Measurements from ENCODE around the gene DMAC2L. TPM values are rescaled to one million over a fixed set of nuclear protein-coding genes. Genes with fewer than 3 reads are reported as not detected.

DMAC2L gene
- total RNA-seq, 1 experiment from 2014 or later, result 8.9 TPM

DNA sequence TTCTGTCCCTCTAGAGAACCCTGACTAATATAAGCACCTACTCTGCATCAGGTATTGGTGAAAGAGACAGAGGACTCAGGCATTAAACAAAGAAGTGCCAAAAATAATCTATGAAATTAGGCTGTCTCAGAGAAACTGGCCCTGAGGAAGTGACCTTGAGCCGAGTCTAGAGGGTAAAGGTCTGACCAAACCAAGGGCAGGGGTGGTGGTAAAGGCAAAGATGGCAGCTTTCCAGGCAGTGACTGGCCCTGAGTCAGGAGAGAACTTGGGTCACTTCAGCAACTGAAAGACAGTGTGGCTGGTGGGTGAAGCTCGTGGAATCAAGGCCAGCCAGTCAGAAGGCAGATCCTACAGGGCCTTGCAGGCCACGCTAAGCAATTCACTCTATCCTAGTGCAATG lies 54.0 kb downstream of the DMAC2L start:
- DNase-seq (ENCODE audit: low read depth, low spot score), result no peak
- no peaks in the 10 kb centered on the region for H4K20me1 ChIP-seq (ENCODE audit: insufficient read depth)

More for the DNA sequence above, 54.0 kb downstream of the DMAC2L start:
- no peaks in the 10 kb centered on the region for H3K9me2 ChIP-seq (ENCODE audit: insufficient read depth)
- ATAC-seq, result no peak
- H3K9me3 ChIP-seq (ENCODE audit: control insufficient read depth in 1 of 2, insufficient read depth in 1 of 2, low read depth in 1 of 2, low read length in 2 of 2), result no peaks in the 10 kb centered on the region
- H3K4me3 ChIP-seq (replicated peaks in 1 of 2; ENCODE audit: low read depth in 1 of 2, low read length in 2 of 2), result no peak overlapping the region
- H2AFZ ChIP-seq (ENCODE audit: low read depth, low read length, poor library complexity, severe bottlenecking), result no peak overlapping the region
- H3K27ac ChIP-seq (ENCODE audit: low read depth, low read length), result no peak overlapping the region
- no peaks in the 10 kb centered on the region for H3K79me2 ChIP-seq (ENCODE audit: insufficient read depth, low read length)
- H3K9ac ChIP-seq (ENCODE audit: low read length), result no peak overlapping the region
- no peaks in the 10 kb centered on the region for H3K27me3 ChIP-seq (ENCODE audit: insufficient read depth, low read length)
- ChIA-PET POLR2A (no interaction called here), CTCF (no interaction called here), RAD21 (ENCODE audit: low non-redundant PET in 1 of 2, low total read pairs in 2 of 2, uncharacterized antibody in 2 of 2, unreplicated experiment in 2 of 2) (no interaction called here)
- H3K4me1 ChIP-seq (ENCODE audit: control insufficient read depth in 1 of 2, insufficient read depth in 2 of 2, low read length in 2 of 2), result peaks cover 9 to 32% of the 10 kb centered on the region in 2 experiments
- H3K4me2 ChIP-seq (ENCODE audit: low read length), result no peak overlapping the region
- intact Hi-C loops (cut with micrococcal nuclease), result no loop called here
- TF ChIP-seq FOSL1 (IDR thresholded peaks at IDR 0.05; ENCODE audit: low read depth) (no peak), CEBPB (IDR thresholded peaks at IDR 0.05; ENCODE audit: low read depth) (no peak), YY1 (IDR thresholded peaks at IDR 0.05; ENCODE audit: extremely low read depth, insufficient replicate concordance, low read depth, low read length) (no peak), SRF (IDR thresholded peaks at IDR 0.05; ENCODE audit: low read depth) (no peak), JUND (IDR thresholded peaks at IDR 0.05) (no peak), EGR1 (IDR thresholded peaks at IDR 0.05; ENCODE audit: low read depth) (no peak), SP1 (IDR thresholded peaks at IDR 0.05; ENCODE audit: low read depth) (no peak), EZH2 (IDR thresholded peaks at IDR 0.05) (no peak), SIN3A (IDR thresholded peaks at IDR 0.05; ENCODE audit: low read depth) (no peak), RAD21 (IDR thresholded peaks at IDR 0.05; ENCODE audit: low read depth) (no peak), POLR2AphosphoS5 (IDR thresholded peaks at IDR 0.05; ENCODE audit: low read depth, low read length) (no peak), ZFX (IDR thresholded peaks at IDR 0.05) (no peak), POLR2A (IDR thresholded peaks at IDR 0.05; ENCODE audit: borderline replicate concordance, extremely low read depth, insufficient read depth, insufficient read length) (no peak), CBX3 (IDR thresholded peaks at IDR 0.05; ENCODE audit: low read depth) (no peak), ELF1 (IDR thresholded peaks at IDR 0.05; ENCODE audit: borderline replicate concordance, low read depth) (no peak), CTCF (IDR thresholded peaks at IDR 0.05 in 2 of 3, conservative IDR thresholded peaks at IDR 0.05 in 1 of 3; ENCODE audit: borderline replicate concordance in 1 of 3, insufficient read depth in 1 of 3, low read depth in 2 of 3, low read length in 2 of 3) (no peak)
- TF ChIP-seq, protein P1, sequence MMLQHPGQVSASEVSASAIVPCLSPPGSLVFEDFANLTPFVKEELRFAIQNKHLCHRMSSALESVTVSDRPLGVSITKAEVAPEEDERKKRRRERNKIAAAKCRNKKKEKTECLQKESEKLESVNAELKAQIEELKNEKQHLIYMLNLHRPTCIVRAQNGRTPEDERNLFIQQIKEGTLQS (IDR thresholded peaks at IDR 0.05), result no peak
- TF ChIP-seq, protein P2, sequence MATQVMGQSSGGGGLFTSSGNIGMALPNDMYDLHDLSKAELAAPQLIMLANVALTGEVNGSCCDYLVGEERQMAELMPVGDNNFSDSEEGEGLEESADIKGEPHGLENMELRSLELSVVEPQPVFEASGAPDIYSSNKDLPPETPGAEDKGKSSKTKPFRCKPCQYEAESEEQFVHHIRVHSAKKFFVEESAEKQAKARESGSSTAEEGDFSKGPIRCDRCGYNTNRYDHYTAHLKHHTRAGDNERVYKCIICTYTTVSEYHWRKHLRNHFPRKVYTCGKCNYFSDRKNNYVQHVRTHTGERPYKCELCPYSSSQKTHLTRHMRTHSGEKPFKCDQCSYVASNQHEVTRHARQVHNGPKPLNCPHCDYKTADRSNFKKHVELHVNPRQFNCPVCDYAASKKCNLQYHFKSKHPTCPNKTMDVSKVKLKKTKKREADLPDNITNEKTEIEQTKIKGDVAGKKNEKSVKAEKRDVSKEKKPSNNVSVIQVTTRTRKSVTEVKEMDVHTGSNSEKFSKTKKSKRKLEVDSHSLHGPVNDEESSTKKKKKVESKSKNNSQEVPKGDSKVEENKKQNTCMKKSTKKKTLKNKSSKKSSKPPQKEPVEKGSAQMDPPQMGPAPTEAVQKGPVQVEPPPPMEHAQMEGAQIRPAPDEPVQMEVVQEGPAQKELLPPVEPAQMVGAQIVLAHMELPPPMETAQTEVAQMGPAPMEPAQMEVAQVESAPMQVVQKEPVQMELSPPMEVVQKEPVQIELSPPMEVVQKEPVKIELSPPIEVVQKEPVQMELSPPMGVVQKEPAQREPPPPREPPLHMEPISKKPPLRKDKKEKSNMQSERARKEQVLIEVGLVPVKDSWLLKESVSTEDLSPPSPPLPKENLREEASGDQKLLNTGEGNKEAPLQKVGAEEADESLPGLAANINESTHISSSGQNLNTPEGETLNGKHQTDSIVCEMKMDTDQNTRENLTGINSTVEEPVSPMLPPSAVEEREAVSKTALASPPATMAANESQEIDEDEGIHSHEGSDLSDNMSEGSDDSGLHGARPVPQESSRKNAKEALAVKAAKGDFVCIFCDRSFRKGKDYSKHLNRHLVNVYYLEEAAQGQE (IDR thresholded peaks at IDR 0.05; ENCODE audit: low read depth), result no peak
- TF ChIP-seq, protein P3, sequence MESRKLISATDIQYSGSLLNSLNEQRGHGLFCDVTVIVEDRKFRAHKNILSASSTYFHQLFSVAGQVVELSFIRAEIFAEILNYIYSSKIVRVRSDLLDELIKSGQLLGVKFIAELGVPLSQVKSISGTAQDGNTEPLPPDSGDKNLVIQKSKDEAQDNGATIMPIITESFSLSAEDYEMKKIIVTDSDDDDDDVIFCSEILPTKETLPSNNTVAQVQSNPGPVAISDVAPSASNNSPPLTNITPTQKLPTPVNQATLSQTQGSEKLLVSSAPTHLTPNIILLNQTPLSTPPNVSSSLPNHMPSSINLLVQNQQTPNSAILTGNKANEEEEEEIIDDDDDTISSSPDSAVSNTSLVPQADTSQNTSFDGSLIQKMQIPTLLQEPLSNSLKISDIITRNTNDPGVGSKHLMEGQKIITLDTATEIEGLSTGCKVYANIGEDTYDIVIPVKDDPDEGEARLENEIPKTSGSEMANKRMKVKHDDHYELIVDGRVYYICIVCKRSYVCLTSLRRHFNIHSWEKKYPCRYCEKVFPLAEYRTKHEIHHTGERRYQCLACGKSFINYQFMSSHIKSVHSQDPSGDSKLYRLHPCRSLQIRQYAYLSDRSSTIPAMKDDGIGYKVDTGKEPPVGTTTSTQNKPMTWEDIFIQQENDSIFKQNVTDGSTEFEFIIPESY (IDR thresholded peaks at IDR 0.05; ENCODE audit: extremely low read depth, insufficient replicate concordance, low read length), result no peak
- TF ChIP-seq, protein P4, sequence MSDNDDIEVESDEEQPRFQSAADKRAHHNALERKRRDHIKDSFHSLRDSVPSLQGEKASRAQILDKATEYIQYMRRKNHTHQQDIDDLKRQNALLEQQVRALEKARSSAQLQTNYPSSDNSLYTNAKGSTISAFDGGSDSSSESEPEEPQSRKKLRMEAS (IDR thresholded peaks at IDR 0.05), result no peak
- no TSS peak for BruUV-seq (replicated peaks)
- no peaks in the 10 kb centered on the region for H3K36me3 ChIP-seq (ENCODE audit: control insufficient read depth in 1 of 2, insufficient read depth in 2 of 2, low read length in 2 of 2)
